Measurements from ENCODE around the gene FOXP2.
"Not testable (repeated sequence)": the region's sequence is repeated elsewhere in the genome, so short reads cannot be mapped to it uniquely, and the experiment has no call there.

Gene FOXP2

GRCh38 chr7:114530057-114530611 lies 115.5 kb downstream of the FOXP2 start:
- Histone ChIP-seq H3K9me3 (ENCODE audit: control insufficient read depth in 1 of 2, low read length in 2 of 2) (no peaks in the 10 kb centered on the region), H3K4me3 (ENCODE audit: low read depth in 1 of 2, low read length in 2 of 2) (no peak overlapping the region), H3K27ac (ENCODE audit: low read depth, low read length) (no peak overlapping the region), H3K27me3 (ENCODE audit: control insufficient read depth in 1 of 2, insufficient read depth in 2 of 2, low read length in 2 of 2) (no peaks in the 10 kb centered on the region), H3K4me1 (ENCODE audit: control insufficient read depth in 1 of 2, insufficient read depth in 2 of 2, low read length in 2 of 2) (peaks cover 0 to 4% of the 10 kb centered on the region in 2 donors), H3K36me3 (ENCODE audit: control insufficient read depth in 1 of 2, insufficient read depth in 2 of 2, low read length in 2 of 2) (no peaks in the 10 kb centered on the region), H3K9ac (ENCODE audit: low read depth in 1 of 2, low read length in 2 of 2) (no peak overlapping the region)

GRCh38 chr7:114531326-114531725 lies 116.7 kb downstream of the FOXP2 start:
- H3K9me3 ChIP-seq (ENCODE audit: control insufficient read depth in 1 of 2, low read length in 2 of 2), result no peaks in the 10 kb centered on the region
- no peaks in the 10 kb centered on the region for H3K36me3 ChIP-seq (ENCODE audit: control insufficient read depth in 1 of 2, insufficient read depth in 2 of 2, low read length in 2 of 2)
- no peaks in the 10 kb centered on the region for H3K27me3 ChIP-seq (ENCODE audit: control insufficient read depth in 1 of 2, insufficient read depth in 2 of 2, low read length in 2 of 2)
- H3K4me3 ChIP-seq (ENCODE audit: low read depth in 1 of 2, low read length in 2 of 2), result no peak overlapping the region
- H3K9ac ChIP-seq (ENCODE audit: low read depth in 1 of 2, low read length in 2 of 2), result no peak overlapping the region
- H3K27ac ChIP-seq (ENCODE audit: low read depth, low read length), result no peak overlapping the region
- peaks cover 0 to 4% of the 10 kb centered on the region in 2 donors for H3K4me1 ChIP-seq (ENCODE audit: control insufficient read depth in 1 of 2, insufficient read depth in 2 of 2, low read length in 2 of 2)

GRCh38 chr7:114533131-114533530 lies 118.5 kb downstream of the FOXP2 start:
- Histone ChIP-seq H3K27me3 (ENCODE audit: control insufficient read depth in 1 of 2, insufficient read depth in 2 of 2, low read length in 2 of 2) (no peaks in the 10 kb centered on the region), H3K4me3 (ENCODE audit: low read depth in 1 of 2, low read length in 2 of 2) (no peak overlapping the region), H3K9ac (ENCODE audit: low read depth in 1 of 2, low read length in 2 of 2) (no peak overlapping the region), H3K36me3 (ENCODE audit: control insufficient read depth in 1 of 2, insufficient read depth in 2 of 2, low read length in 2 of 2) (no peaks in the 10 kb centered on the region), H3K4me1 (ENCODE audit: control insufficient read depth in 1 of 2, insufficient read depth in 2 of 2, low read length in 2 of 2) (peaks cover 0 to 4% of the 10 kb centered on the region in 2 donors), H3K27ac (ENCODE audit: low read depth, low read length) (no peak overlapping the region), H3K9me3 (ENCODE audit: control insufficient read depth in 1 of 2, low read length in 2 of 2) (no peaks in the 10 kb centered on the region)

- H3K36me3 ChIP-seq (ENCODE audit: control insufficient read depth in 1 of 2, insufficient read depth in 2 of 2, low read length in 2 of 2), result no peaks in the 10 kb centered on the region
- no peaks in the 10 kb centered on the region for H3K9me3 ChIP-seq (ENCODE audit: control insufficient read depth in 1 of 2, low read length in 2 of 2)
- no peaks in the 10 kb centered on the region for H3K27me3 ChIP-seq (ENCODE audit: control insufficient read depth in 1 of 2, insufficient read depth in 2 of 2, low read length in 2 of 2)
- no peak overlapping the region for H3K4me3 ChIP-seq (ENCODE audit: low read depth in 1 of 2, low read length in 2 of 2)
- H3K4me1 ChIP-seq (ENCODE audit: control insufficient read depth in 1 of 2, insufficient read depth in 2 of 2, low read length in 2 of 2), result peaks cover 0 to 4% of the 10 kb centered on the region in 2 donors
- H3K27ac ChIP-seq (ENCODE audit: low read depth, low read length), result no peak overlapping the region
- no peak overlapping the region for H3K9ac ChIP-seq (ENCODE audit: low read depth in 1 of 2, low read length in 2 of 2)
These were observed 120.3 kb downstream of the FOXP2 start for GRCh38 chr7:114534953-114535352.

GRCh38 chr7:114539575-114539974 lies 125.0 kb downstream of the FOXP2 start:
- no peaks in the 10 kb centered on the region for H3K9me3 ChIP-seq (ENCODE audit: control insufficient read depth in 1 of 2, low read length in 2 of 2)
- H3K27ac ChIP-seq (ENCODE audit: low read depth, low read length), result no peak overlapping the region
- no peaks in the 10 kb centered on the region for H3K4me1 ChIP-seq (ENCODE audit: control insufficient read depth in 1 of 2, insufficient read depth in 2 of 2, low read length in 2 of 2)
- no peaks in the 10 kb centered on the region for H3K27me3 ChIP-seq (ENCODE audit: control insufficient read depth in 1 of 2, insufficient read depth in 2 of 2, low read length in 2 of 2)
- H3K9ac ChIP-seq (ENCODE audit: low read depth in 1 of 2, low read length in 2 of 2), result no peak overlapping the region
- H3K36me3 ChIP-seq (ENCODE audit: control insufficient read depth in 1 of 2, insufficient read depth in 2 of 2, low read length in 2 of 2), result no peaks in the 10 kb centered on the region
- H3K4me3 ChIP-seq (ENCODE audit: low read depth in 1 of 2, low read length in 2 of 2), result no peak overlapping the region

GRCh38 chr7:114540291-114540690 lies 125.7 kb downstream of the FOXP2 start:
- Histone ChIP-seq H3K4me3 (ENCODE audit: low read depth in 1 of 2, low read length in 2 of 2) (no peak overlapping the region), H3K4me1 (ENCODE audit: control insufficient read depth in 1 of 2, insufficient read depth in 2 of 2, low read length in 2 of 2) (no peaks in the 10 kb centered on the region), H3K9me3 (ENCODE audit: control insufficient read depth in 1 of 2, low read length in 2 of 2) (no peaks in the 10 kb centered on the region), H3K27me3 (ENCODE audit: control insufficient read depth in 1 of 2, insufficient read depth in 2 of 2, low read length in 2 of 2) (no peaks in the 10 kb centered on the region), H3K36me3 (ENCODE audit: control insufficient read depth in 1 of 2, insufficient read depth in 2 of 2, low read length in 2 of 2) (no peaks in the 10 kb centered on the region), H3K27ac (ENCODE audit: low read depth, low read length) (no peak overlapping the region), H3K9ac (ENCODE audit: low read depth in 1 of 2, low read length in 2 of 2) (no peak overlapping the region)

GRCh38 chr7:114547346-114547745 lies 132.7 kb downstream of the FOXP2 start:
- not testable (repeated sequence) for H3K9me3 ChIP-seq (ENCODE audit: control insufficient read depth in 1 of 2, low read length in 2 of 2); H3K27ac ChIP-seq (ENCODE audit: low read depth, low read length); H3K27me3 ChIP-seq (ENCODE audit: control insufficient read depth in 1 of 2, insufficient read depth in 2 of 2, low read length in 2 of 2); H3K9ac ChIP-seq (ENCODE audit: low read depth in 1 of 2, low read length in 2 of 2); H3K4me1 ChIP-seq (ENCODE audit: control insufficient read depth in 1 of 2, insufficient read depth in 2 of 2, low read length in 2 of 2); H3K4me3 ChIP-seq (ENCODE audit: low read depth in 1 of 2, low read length in 2 of 2); H3K36me3 ChIP-seq (ENCODE audit: control insufficient read depth in 1 of 2, insufficient read depth in 2 of 2, low read length in 2 of 2)

- no peaks in the 10 kb centered on the region for H3K9me3 ChIP-seq (ENCODE audit: control insufficient read depth in 1 of 2, low read length in 2 of 2)
- H3K27me3 ChIP-seq (ENCODE audit: control insufficient read depth in 1 of 2, insufficient read depth in 2 of 2, low read length in 2 of 2), result no peaks in the 10 kb centered on the region
- H3K9ac ChIP-seq (ENCODE audit: low read depth in 1 of 2, low read length in 2 of 2), result no peak overlapping the region
- no peak overlapping the region for H3K4me3 ChIP-seq (ENCODE audit: low read depth in 1 of 2, low read length in 2 of 2)
- H3K36me3 ChIP-seq (ENCODE audit: control insufficient read depth in 1 of 2, insufficient read depth in 2 of 2, low read length in 2 of 2), result no peaks in the 10 kb centered on the region
- H3K27ac ChIP-seq (ENCODE audit: low read depth, low read length), result no peak overlapping the region
- H3K4me1 ChIP-seq (ENCODE audit: control insufficient read depth in 1 of 2, insufficient read depth in 2 of 2, low read length in 2 of 2), result no peaks in the 10 kb centered on the region
These were observed 133.7 kb downstream of the FOXP2 start for GRCh38 chr7:114548081-114548980.

GRCh38 chr7:114554781-114555537 lies 140.3 kb downstream of the FOXP2 start:
- Histone ChIP-seq H3K36me3 (ENCODE audit: control insufficient read depth in 1 of 2, insufficient read depth in 2 of 2, low read length in 2 of 2) (no peaks in the 10 kb centered on the region), H3K4me3 (ENCODE audit: low read depth in 1 of 2, low read length in 2 of 2) (no peak overlapping the region), H3K9ac (ENCODE audit: low read depth in 1 of 2, low read length in 2 of 2) (no peak overlapping the region), H3K27ac (ENCODE audit: low read depth, low read length) (no peak overlapping the region), H3K27me3 (ENCODE audit: control insufficient read depth in 1 of 2, insufficient read depth in 2 of 2, low read length in 2 of 2) (no peaks in the 10 kb centered on the region), H3K4me1 (ENCODE audit: control insufficient read depth in 1 of 2, insufficient read depth in 2 of 2, low read length in 2 of 2) (no peaks in the 10 kb centered on the region), H3K9me3 (ENCODE audit: control insufficient read depth in 1 of 2, low read length in 2 of 2) (no peaks in the 10 kb centered on the region)

- Histone ChIP-seq H3K4me1 (ENCODE audit: control insufficient read depth in 1 of 2, insufficient read depth in 2 of 2, low read length in 2 of 2) (no peaks in the 10 kb centered on the region), H3K27me3 (ENCODE audit: control insufficient read depth in 1 of 2, insufficient read depth in 2 of 2, low read length in 2 of 2) (no peaks in the 10 kb centered on the region), H3K36me3 (ENCODE audit: control insufficient read depth in 1 of 2, insufficient read depth in 2 of 2, low read length in 2 of 2) (no peaks in the 10 kb centered on the region), H3K9ac (ENCODE audit: low read depth in 1 of 2, low read length in 2 of 2) (no peak overlapping the region), H3K4me3 (ENCODE audit: low read depth in 1 of 2, low read length in 2 of 2) (no peak overlapping the region), H3K9me3 (ENCODE audit: control insufficient read depth in 1 of 2, low read length in 2 of 2) (no peaks in the 10 kb centered on the region), H3K27ac (ENCODE audit: low read depth, low read length) (no peak overlapping the region)
These were observed 152.8 kb downstream of the FOXP2 start for GRCh38 chr7:114567416-114567815.
